Inflammatory macrophage treated with lipopolysaccharide for 1 hour (primary cell): ENCODE results near the gene FPR3.
"Not testable (repeated sequence)": the region's sequence is repeated elsewhere in the genome, so short reads cannot be mapped to it uniquely, and the experiment has no call there.

Source experiments
- DNase-seq, 2 donors: peaks; one replicate each; pipeline ENCODE4 v3.0.0-alpha.2; 2020 to 2022

Gene FPR3

GRCh38 chr19:51794885-51795490 is at the start of gene FPR3:
Gene FPR3 (plus strand): TSS chr19:51795157. CDS start chr19:51823749, 28,592 bp downstream.
- DNase-seq: peak in 1 of 2 donors; percentile 77

GRCh38 chr19:51746731-51747130 is 48.2 kb upstream of the FPR3 start:
- no peak for DNase-seq

- DNase-seq: no peak
Measured at GRCh38 chr19:51749979-51750378, 45.0 kb upstream of the FPR3 start.

GRCh38 chr19:51750400-51751094 is 44.4 kb upstream of the FPR3 start:
- peak; percentile 49 to 53 for DNase-seq

- peak; percentile 80 to 88 for DNase-seq
Measured at GRCh38 chr19:51751655-51752054, 43.3 kb upstream of the FPR3 start, which contains the start of gene FPR1. Gene FPR1 (minus strand): TSS chr19:51751878. CDS start chr19:51746994, 4,884 bp downstream.

GRCh38 chr19:51754109-51754508 is 40.8 kb upstream of the FPR3 start:
- DNase-seq: peak; percentile 89 to 94

- no peak for DNase-seq
Measured at GRCh38 chr19:51754770-51755169, 40.2 kb upstream of the FPR3 start.

- peak; percentile 65 to 81 for DNase-seq
Measured at GRCh38 chr19:51755571-51755970, 39.4 kb upstream of the FPR3 start.

- DNase-seq: no peak
Measured at GRCh38 chr19:51760697-51761356, 34.1 kb upstream of the FPR3 start, which contains the start of gene FPR2. Gene FPR2 (plus strand): TSS chr19:51761180. CDS start chr19:51768659, 7,479 bp downstream.

GRCh38 chr19:51761696-51762095 is 33.3 kb upstream of the FPR3 start:
- DNase-seq: no peak

- DNase-seq: no peak
Measured at GRCh38 chr19:51765086-51765485, 29.9 kb upstream of the FPR3 start.

GRCh38 chr19:51766461-51766860 is 28.5 kb upstream of the FPR3 start:
- DNase-seq: peak; percentile 86 to 97

- peak; percentile 93 to 96 for DNase-seq
Measured at GRCh38 chr19:51771376-51772130, 23.4 kb upstream of the FPR3 start.

GRCh38 chr19:51772977-51773376 is 22.0 kb upstream of the FPR3 start:
- DNase-seq: peak; percentile 84 to 91

GRCh38 chr19:51776561-51776960 is 18.4 kb upstream of the FPR3 start:
- not testable (repeated sequence) for DNase-seq

- DNase-seq: peak; percentile 81 to 88
Measured at GRCh38 chr19:51777570-51778462, 17.1 kb upstream of the FPR3 start.

GRCh38 chr19:51779181-51779580 is 15.8 kb upstream of the FPR3 start:
- DNase-seq: no peak

- no peak for DNase-seq
Measured at GRCh38 chr19:51779703-51780102, 15.3 kb upstream of the FPR3 start.

- no peak for DNase-seq
Measured at GRCh38 chr19:51780270-51780669, 14.7 kb upstream of the FPR3 start.

- DNase-seq: no peak
Measured at GRCh38 chr19:51781999-51782398, 13.0 kb upstream of the FPR3 start.

- peak; percentile 80 to 84 for DNase-seq
Measured at GRCh38 chr19:51783372-51783771, 11.6 kb upstream of the FPR3 start.
